Stomach (tissue), 4 donors: ENCODE measurements around the gene SRPRB.

Source experiments
- CTCF ChIP-seq, 7 experiments: fragments of 450-650 bp in 4 of 7; fragments of 200-600 bp in 3 of 7; sonication (generic) in 3 of 7; IDR thresholded peaks; one replicate each; pipeline ENCODE4 v1.5.1; 2016 to 2019; ENCODE audit warnings: antibody characterized with exemption in 7 of 7, control low read depth in 2 of 7, mild to moderate bottlenecking in 1 of 7
- POLR2A ChIP-seq, 4 donors: fragments of 450-650 bp; IDR thresholded peaks; one replicate each; pipeline ENCODE4 v1.6.1; 2016; ENCODE audit warnings: antibody characterized with exemption in 4 of 4, control low read depth in 2 of 4, mild to moderate bottlenecking in 1 of 4, moderate library complexity in 1 of 4

DNA sequence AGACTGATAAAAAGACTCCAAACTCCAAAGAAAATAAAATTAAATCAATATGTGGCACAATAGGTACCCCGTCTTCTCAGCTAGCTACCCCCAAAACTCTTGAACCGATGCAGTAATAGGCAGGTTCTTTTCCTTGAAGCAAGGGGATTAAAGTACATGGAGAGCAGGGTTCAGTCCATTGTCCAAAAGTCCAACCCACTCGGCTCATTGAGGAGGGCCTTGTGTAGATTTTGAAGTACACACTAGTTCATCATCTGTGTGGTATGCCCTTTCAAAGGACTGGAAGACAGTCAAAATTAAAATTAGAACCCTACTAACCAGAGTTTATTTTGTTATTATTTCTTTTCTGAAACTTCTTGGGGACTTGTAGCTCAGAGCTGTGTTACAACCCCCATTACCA lies 36.1 kb upstream of the SRPRB start:
- TF ChIP-seq POLR2A (IDR thresholded peaks at IDR 0.05) (no peak), CTCF (IDR thresholded peaks at IDR 0.05) (no peak)
